HG02763 (cell line): ENCODE measurements around the gene ABCA2.

Experiments used
- ATAC-seq: cut with Tn5 transposase; IDR thresholded peaks from one replicate; pipeline ENCODE4 v1.9.1; 2021; ENCODE audit warnings: mild to moderate bottlenecking, moderate library complexity; ENCODE audit not compliant: unreplicated experiment

Gene ABCA2

DNA sequence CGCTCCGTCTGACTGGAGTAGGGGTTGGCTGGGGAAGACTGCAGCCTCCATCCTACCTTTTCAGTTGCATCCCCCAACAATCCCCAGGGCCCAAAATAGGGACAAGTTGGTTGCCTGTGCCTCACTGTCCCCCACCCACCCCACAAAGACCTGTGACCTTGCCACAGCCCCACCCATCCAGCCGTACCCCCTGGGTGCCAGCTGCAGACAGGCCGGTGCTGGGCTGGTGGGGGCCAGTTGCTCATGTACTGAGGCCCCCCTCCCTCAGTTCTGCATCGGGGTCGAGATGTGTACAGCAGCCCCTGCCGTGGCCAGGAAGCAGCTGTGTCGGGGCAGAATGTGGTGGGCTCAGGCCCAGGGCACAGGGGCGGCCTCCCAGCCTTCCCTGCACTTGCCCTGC lies 44.9 kb downstream of the ABCA2 start:
- no peak for ATAC-seq

DNA sequence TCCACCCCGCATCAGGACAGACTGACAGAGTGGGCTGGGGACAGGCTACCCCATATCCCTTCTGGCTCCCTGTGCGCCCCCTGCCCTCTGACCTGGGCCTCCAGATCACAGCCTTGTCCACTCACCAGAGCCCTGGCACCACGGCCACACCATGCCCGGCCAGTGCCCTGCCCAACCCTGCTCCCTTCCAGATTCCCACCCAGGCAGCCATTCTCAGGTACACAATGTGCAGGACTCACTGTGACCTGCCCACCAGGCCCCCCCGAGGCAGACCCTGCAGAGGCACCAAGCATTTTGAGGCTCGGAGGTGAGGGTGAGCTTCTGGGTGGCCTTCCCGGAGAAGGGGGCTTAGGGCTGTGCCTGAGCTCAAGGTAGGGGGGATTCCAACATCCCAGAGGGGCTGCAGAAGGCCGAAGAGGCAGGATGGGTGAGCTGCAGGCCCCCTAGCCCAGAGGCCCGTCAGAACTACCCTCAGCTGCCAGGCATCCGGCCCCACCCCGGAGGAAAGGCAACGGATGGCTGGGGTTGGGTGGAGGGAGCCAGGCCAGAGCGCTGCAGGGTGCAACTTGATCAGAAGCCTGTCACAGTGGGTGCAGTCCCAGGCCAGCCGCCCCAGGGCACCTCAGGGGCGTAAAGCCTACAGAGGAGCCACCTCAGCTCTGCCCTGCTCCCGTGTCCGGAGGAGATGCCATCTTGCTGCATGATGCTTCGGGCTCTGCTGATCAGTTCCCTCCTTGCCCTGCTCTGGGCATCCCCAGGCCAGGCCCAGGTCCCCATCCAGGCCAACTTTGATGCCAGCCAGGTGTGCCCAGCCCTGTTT lies 45.6 kb downstream of the ABCA2 start, which contains the start of gene LCNL1:
TSS of gene LCNL1 (plus strand) at position 762 of the 820 bp plus-strand sequence. CDS start 594 bp downstream, outside the sequence.
- ATAC-seq = no peak

- no peak for ATAC-seq
Observed at GRCh38 chr9:136981588-136982231, 46.3 kb downstream of the ABCA2 start.

- ATAC-seq = no peak
Observed at GRCh38 chr9:136980669-136981478, 47.2 kb downstream of the ABCA2 start.

DNA sequence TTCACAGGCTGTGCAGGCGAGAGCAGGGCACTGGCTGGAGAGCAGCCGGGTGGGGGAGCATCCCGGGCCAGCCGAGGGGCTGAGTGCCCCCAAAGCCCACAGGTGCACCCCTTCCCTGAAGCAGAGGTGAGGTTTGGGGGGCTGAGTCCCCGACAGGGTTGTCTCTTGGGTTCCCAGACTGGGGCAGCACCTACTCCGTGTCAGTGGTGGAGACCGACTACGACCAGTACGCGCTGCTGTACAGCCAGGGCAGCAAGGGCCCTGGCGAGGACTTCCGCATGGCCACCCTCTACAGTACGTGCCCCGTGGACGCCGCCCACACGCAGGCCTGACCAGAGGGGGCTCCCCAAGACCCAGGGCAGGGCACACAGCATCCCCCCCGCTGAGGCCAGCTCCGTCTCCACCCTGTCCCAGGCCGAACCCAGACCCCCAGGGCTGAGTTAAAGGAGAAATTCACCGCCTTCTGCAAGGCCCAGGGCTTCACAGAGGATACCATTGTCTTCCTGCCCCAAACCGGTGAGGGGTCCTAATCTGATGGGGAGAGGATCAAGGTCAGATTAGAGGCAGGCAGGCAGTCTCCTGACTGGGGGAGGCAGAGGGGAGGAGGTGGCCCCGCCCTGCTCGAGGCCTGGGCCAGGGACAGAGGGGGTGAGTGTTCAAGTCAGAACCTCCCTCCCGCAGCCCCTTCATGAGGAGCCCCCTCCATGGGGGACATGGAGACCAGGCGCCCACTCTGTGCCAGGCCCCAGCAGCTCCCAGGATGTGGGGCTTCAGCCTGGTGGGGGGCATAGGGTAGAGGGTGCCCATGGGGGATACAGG lies 48.1 kb downstream of the ABCA2 start:
- no peak for ATAC-seq

- ATAC-seq = no peak
Observed at GRCh38 chr9:136978865-136979544, 49.0 kb downstream of the ABCA2 start.

GRCh38 chr9:136978073-136978864 lies 49.8 kb downstream of the ABCA2 start:
- ATAC-seq = no peak

DNA sequence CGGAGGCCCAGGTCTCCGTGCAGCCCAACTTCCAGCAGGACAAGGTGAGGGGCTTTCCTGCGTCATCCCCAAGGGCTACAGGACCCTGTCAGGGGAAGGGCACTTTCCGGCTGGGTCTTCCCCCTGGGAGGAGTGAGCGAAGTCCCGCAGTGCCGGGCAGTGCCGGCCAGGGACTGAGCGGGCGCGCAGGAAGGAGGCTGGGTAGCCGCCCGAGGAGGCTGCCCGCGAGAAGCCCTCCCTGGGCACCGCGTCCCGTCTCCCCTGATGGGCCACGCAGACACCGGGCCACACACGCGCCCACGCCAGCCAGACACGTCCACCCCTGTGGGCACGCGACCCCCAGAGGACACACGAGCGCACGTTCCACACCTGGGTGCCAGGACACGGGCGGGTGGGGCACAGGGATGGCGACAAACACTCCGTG lies 50.4 kb downstream of the ABCA2 start:
- ATAC-seq = no peak

GRCh38 chr9:136977223-136977622 lies 50.8 kb downstream of the ABCA2 start, which contains the start of gene PTGDS:
Gene PTGDS, plus strand, starts transcription at chr9:136977504. Its CDS starts 75 bp downstream, at chr9:136977579.
- ATAC-seq = no peak

GRCh38 chr9:136975644-136976043 lies 52.4 kb downstream of the ABCA2 start:
- ATAC-seq = no peak

DNA sequence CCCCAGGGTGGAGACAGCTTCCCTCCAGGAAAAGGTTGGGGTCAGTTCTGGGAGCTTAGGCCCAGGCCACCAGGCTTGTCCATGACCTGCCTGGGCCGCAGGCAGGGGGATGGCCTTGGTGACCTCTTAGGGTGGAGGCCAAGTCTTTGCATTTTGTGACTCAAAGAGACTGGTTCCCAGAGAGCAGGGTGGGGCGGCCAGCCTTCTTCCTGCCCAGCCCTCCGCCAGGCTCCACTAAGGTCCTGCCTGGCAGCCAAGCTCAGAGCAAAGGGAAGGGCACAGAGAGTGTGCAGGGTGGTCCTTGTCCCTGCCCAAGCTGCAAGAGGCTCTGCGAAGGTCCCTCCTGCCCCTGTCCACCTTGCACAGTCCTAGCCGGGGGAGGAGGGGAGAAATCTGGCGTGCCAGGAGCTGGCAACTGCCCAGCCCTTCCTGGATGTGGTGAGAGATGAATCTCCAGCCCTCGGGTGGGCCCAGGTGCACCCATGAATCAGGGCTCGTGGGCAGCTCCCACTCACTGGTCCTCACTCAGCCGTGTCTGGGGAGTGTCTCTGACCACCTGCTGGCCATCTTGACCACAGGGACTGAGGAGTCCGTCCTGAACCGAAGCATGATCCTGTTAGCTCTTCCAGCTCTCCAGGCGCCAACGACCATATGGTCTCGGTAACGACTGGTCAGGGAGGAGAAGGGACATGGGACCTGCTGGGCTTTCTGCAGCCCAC lies 53.1 kb downstream of the ABCA2 start:
- no peak for ATAC-seq

GRCh38 chr9:136973618-136974617 lies 54.1 kb downstream of the ABCA2 start:
- no peak for ATAC-seq

DNA sequence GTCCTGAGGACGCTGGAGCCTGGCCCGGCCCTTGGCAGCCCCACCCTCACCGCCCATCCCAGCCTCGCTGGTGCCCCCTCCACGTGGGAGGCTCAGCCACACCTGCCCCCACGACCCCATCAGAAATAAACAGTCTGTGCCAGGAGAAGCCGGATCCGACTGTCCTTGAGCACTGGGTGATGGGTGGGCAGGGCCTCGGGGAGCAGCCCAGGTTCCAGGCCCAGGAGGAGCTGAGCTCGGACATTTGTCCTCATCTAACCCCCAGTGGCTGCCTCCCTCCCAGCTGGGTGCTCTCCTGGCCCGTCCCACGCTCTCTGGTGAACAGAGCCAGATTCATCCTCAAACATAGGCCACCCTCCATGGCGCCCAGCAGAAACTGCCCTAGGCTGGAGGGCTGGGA lies 55.3 kb downstream of the ABCA2 start:
- ATAC-seq = no peak

DNA sequence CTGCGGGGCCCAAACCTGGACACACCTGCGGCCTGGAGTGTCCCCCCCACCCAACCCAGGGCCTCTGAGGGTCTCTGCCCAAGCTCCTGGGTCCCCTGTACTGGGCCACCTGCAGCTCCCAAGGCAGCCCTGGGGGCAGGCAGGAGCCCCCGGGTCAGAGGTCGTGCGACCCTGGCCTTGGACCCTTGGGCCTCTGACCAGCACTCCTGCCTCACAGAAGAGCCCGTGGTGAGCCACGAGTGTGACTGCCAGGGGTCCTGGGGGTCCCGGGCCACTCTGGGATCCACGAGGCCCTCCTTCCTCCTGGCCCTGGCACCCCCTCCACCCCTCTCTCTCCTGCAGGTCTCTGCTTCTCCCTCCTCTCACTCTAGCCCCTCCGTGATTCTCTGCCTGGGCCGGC lies 55.7 kb downstream of the ABCA2 start:
- ATAC-seq = no peak

DNA sequence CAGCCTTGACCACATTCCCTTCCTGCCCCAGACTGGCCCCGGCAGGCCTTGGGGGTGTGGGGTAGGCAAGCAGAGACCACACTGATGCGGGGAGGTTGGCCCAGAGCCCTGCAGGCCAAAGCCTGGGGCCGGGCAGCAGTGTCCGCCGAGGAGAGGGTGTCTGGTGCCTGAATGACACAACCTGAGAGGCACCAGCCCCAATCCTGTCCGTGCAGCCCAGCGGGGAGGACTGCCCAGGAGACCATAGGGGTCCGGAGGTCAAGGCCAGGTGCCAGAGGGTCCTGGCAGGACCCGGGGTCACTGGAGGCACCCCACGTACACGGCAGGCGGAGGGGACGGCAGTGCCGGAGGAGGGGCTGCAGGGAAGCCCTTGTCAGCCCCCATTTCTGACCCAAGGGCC lies 56.3 kb downstream of the ABCA2 start:
- ATAC-seq = no peak

DNA sequence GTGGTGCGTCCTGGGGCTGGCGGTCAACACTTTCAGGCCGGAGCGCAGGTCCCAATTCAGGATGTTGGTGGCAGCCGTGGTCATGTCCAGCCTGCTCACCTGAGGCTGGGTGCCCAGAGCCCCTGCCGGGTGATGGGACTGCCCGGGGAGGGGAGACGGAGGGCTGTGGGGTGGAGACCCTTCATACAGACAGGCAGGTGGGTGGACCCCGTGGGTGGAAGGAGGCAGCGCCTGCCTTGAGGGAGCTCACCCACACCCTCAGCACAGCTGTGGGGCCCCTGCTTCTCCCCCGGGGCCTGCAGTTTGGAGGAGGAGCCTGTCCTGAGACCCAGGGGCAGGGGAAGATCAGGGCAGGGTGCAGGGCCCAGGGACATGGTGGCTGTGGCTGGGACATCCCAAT lies 57.7 kb downstream of the ABCA2 start:
- no peak for ATAC-seq

GRCh38 chr9:136969774-136970173 lies 58.3 kb downstream of the ABCA2 start:
- no peak for ATAC-seq
